H1 (cell line): Measurements from ENCODE around the gene ACAA1. TPM values are rescaled to one million over a fixed set of nuclear protein-coding genes. Genes with fewer than 3 reads are reported as not detected.

ENCODE experiments used
- BCL11A ChIP-seq, 2 experiments: IDR thresholded peaks; one replicate each; pipeline ENCODE4 v1.6.1; 2011; ENCODE audit warnings: low read depth in 2 of 2, low read length in 2 of 2, mild to moderate bottlenecking in 2 of 2
- FOSL1 ChIP-seq: IDR thresholded peaks from 2 replicates; pipeline ENCODE4 v1.6.1; 2011; ENCODE audit warnings: mild to moderate bottlenecking, low read depth, low read length, moderate library complexity; ENCODE audit not compliant: insufficient read depth
- POU5F1 ChIP-seq: IDR thresholded peaks from 2 replicates; pipeline ENCODE4 v1.6.1; 2011; ENCODE audit warnings: low read depth, mild to moderate bottlenecking, low read length, moderate library complexity
- polyA plus RNA-seq, 7 experiments: library from polyadenylated mRNA; depleted of rRNA in 3 of 7; stranded (reverse) in 5 of 7; unstranded in 2 of 7; fragments of >200 nt in 5 of 7; fragments of 200-250 nt in 2 of 7; gene quantifications; 1 replicate in 5 of 7; 2 replicates in 1 of 7; 4 replicates in 1 of 7; pipeline versions ENCODE4 v1.2.1 to v1.2.3, GENCODE V29; 2011 to 2013; ENCODE audit warnings: missing spikeins in 2 of 7, mixed read lengths in 2 of 7
- total RNA-seq: library from RNA; stranded (reverse); fragmentation: NEBNext Ultra II Directional; extraction: Animal tissue kit (Norgen Biotek cat#: 25700); gene quantifications from 2 replicates; pipeline ENCODE4 v1.2.1, GENCODE V29; 2021

Gene ACAA1
- total and polyA plus RNA-seq, 2 of the 8 experiments (the other 6 are each of a cell fraction or from before 2014, with no cell fraction given) = 23.1 to 34.8 TPM

DNA sequence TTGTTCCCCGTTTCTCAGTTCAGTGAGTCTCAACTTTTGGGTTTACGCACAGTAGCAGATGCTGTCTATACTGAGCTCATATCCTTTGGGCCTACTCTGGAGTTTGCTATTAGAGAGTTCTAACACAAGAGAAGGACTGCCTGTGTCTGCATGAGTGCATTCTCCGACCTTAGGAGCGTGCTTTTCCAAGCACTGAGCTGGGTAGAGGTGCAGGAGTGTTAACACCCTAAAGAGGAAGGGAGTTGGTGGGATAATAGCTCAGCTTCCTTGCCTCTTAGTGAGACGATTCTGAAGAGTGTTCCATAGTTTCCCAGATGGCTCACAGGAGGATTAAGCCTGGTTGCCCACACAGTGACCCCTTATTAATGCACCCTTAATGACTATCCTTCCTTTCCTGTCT is 21.5 kb upstream of the ACAA1 start (continued):
- TF ChIP-seq BCL11A (IDR thresholded peaks at IDR 0.05; ENCODE audit: low read depth in 2 of 2, low read length in 2 of 2) = no peak
- no peak for TF ChIP-seq FOSL1
- TF ChIP-seq POU5F1 = no peak
